CD4-positive, alpha-beta T cell treated with Interleukin-1 beta for 1 hour (primary cell): ENCODE results near the gene APCDD1.
A peak's percentile ranks its signal among the peaks of the same experiment; 100 is the strongest.
"Not testable (repeated sequence)": the region's sequence is repeated elsewhere in the genome, so short reads cannot be mapped to it uniquely, and the experiment has no call there.

Experiments
- DNase-seq, 2 donors: peaks; one replicate each; pipeline ENCODE4 v3.0.0-alpha.2; 2020 to 2022

APCDD1 gene

DNA sequence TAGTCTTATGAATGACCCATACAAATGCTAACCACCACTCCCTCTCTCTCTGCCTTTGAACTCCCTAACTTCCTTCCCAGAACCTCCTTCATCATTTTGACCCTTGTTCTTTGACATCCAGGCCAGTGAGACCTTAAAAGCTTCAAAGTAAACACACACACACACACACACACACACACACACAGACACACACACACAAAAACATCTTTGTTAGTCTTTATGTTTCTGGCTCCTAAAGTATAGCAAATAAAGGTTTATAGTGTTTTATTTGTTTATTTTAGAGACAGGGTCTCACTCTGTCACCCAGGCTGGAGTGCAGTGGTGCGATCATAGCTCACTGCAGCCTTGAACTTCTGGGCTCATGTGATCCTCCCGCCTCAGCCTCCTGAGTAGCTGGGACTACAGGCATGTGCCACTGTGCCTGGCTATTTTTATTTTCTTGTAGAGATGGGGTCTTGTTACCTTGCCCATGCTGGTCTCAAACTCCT is 9.8 kb downstream of the APCDD1 start:
- not testable (repeated sequence) for DNase-seq

- no peak for DNase-seq
These were observed 10.9 kb downstream of the APCDD1 start for GRCh38 chr18:10465174-10465939.

DNA sequence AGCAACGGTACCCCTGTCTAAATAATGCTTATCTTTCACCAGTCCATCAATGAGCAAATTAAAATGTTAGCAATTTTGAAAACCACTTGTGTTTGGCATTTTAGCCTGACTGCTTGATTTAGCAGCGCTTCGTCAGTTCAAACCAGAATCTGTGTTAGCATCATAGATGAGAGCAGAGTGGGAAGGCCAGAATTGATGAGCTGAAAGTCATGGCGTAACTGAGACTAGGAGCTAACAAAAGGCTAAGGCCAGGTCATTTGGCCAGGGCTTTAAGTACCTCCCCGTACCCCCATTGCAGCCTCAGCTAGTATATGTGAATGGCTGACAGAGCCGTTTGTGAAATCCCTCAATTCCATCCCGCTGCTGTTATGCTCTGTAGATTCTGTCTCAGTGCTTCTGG is 16.0 kb downstream of the APCDD1 start:
- no peak for DNase-seq

- DNase-seq: no peak
These were observed 17.1 kb downstream of the APCDD1 start for GRCh38 chr18:10471574-10471973.

- DNase-seq: no peak
These were observed 18.7 kb downstream of the APCDD1 start for GRCh38 chr18:10473132-10473531.

DNA sequence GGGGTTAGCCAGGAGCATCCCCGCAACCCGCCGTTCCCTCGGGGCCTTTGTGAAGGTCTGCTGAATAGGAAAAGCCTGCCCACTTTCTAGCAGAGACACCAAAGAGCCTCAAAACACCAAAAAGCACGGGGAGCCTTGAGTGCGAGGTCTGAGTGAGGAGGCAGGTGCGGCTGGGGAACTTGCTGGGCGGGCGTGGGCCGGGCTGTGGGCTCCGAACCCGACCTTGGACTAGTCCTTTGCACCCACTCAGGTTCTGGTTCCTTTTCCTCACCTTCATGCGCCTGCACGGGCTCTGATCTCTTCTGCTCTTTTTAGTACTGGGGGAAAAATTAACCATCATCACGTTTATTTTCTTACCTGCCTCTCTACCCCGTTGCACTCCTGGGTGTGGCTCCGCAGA is 19.9 kb downstream of the APCDD1 start:
- DNase-seq: no peak

DNA sequence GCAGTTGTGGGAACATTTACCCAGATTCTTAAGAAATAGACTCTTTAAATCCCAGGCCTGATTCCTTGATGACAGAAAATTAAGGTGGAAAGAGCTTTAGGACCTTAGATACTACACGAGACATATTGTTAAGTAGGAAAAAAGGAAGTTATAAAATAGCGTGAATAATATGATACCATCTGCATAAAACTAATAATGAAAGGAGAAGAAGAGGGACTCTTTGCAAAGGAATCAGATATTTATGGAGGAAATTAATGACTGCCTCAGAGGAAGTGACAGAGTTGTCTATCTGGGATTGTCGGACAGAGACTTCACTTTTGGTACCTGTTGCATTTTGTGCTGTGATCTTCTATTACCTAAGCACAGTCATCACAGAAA is 20.8 kb downstream of the APCDD1 start:
- DNase-seq: no peak

- DNase-seq: no peak
These were observed 21.3 kb downstream of the APCDD1 start for GRCh38 chr18:10475654-10476291.

DNA sequence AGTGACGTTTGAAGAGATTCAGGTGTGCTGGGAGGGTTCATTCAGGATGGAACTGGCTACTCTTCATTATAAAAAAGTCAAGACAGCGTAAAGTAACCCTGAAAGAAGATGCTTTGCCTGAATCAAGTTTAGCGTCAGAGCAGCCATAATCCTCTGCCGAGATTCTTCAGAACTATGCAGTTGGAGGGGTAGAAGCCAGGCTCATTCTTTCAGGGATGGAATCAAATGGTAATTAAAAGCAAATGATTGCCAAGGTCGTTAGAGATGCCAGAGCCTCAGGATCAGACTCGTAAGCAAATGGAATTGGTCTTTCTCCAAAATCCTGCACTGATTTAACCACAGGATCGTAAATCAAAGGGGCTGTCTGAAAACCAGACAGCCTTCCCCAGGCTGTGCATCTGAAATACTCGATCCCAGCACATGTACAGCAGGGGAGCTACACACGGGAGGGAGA is 21.9 kb downstream of the APCDD1 start:
- no peak for DNase-seq

GRCh38 chr18:10477121-10477862 is 22.9 kb downstream of the APCDD1 start:
- DNase-seq: no peak

GRCh38 chr18:10477863-10478260 is 23.4 kb downstream of the APCDD1 start:
- no peak for DNase-seq

DNA sequence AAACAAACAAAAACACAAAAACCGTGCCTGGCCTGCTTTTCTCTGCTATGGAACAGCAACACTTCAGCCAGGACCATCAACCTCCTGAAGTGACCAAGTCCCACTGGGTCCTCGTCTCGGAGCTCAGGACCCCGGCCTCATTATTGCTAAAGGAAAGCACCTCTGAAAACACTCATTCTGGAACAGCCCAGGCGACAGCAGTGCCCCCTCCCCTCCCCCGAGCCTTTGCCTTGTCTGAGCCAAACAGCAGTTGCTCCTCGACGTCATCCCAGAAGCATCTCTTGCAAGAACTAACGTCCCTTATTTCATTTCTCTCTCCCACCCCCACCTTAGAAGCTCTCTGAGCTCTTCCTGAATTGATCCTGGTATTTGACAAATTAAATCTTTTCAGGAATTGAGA is 27.4 kb downstream of the APCDD1 start:
- DNase-seq: no peak

GRCh38 chr18:10482363-10482984 is 28.0 kb downstream of the APCDD1 start:
- DNase-seq: no peak

GRCh38 chr18:10482985-10483949 is 28.8 kb downstream of the APCDD1 start:
- DNase-seq: peak in 1 of 2 donors; percentile 32

DNA sequence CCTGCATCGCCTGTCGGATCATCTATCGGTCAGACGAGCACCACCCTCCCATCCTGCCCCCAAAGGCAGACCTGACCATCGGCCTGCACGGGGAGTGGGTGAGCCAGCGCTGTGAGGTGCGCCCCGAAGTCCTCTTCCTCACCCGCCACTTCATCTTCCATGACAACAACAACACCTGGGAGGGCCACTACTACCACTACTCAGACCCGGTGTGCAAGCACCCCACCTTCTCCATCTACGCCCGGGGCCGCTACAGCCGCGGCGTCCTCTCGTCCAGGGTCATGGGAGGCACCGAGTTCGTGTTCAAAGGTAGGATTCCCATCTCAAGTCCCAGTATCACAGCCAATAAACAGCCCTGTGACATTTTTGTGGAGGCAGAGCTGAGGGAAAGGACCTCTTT is 31.0 kb downstream of the APCDD1 start:
- DNase-seq: no peak

GRCh38 chr18:10486362-10486761 is 31.9 kb downstream of the APCDD1 start:
- no peak for DNase-seq

DNA sequence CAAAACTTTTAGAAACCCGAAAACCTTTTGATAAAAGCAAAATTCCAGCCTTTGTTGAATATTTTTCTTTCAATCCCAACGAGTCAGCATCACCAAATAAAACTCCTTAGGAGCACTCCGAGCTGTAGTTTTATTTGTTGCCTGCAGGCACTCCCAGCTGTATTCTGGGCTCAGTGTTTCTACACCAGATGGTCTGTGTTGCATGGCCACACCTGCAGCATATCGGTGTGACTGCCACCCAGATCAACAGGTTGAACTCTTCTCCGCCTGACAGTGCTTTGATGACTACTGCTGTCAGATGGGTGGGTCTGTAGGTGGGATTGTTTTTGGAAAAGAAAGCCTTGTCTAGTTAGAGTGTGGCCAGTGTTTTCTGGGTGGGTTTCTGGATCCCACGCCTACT is 32.7 kb downstream of the APCDD1 start:
- DNase-seq: no peak

DNA sequence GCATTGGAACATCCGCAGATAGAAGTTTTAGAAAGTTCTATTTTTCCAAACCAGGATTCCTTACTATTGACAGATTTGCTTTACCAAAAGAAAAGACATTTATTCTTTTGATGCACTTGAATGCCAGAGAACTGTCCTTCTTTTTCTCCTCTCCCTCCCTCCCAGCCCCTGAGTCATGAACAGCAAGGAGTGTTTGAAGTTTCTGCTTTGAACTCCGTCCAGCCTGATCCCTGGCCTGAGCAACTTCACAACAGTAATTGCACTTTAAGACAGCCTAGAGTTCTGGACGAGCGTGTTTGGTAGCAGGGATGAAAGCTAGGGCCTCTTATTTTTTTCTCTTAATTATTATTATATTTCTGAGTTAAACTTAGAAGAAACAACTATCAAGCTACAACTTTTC is 33.6 kb downstream of the APCDD1 start:
- no peak for DNase-seq

DNA sequence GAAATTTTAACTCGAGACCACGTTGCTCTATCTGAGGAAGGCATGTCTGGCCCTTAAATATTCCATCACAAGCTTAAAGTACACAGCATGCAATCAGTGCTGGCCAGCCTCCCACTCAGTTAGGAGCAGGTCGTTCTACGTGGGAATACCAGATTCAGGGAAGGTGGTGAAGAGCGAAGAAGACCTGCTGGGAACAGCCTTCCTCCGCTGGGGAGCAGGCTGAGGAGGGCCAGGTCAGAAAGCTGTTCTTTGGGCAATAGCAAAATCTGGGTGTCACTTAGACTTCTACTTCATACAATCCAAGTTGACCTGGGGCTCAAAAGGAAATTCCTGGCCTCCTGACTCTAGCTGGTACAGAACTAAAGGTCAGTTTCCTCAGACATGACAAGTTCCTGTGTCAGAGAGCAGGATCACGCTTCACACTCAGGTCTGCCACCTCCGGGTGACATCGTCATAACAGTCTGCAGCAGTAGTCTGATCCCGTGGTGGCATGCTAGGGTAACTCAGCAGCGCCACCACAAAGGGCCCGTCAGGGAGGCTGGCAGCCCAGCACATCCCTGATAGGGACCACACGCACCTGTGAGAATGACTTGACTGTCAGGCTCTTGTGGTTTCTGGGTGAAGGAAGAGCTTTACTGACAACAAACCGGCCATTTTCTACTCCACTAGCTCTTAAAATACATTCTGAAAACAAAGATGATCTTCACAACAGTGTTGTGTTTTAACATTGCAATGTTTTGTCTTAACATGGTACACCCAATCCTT is 36.1 kb downstream of the APCDD1 start:
- peak; percentile 49 to 77 for DNase-seq

DNA sequence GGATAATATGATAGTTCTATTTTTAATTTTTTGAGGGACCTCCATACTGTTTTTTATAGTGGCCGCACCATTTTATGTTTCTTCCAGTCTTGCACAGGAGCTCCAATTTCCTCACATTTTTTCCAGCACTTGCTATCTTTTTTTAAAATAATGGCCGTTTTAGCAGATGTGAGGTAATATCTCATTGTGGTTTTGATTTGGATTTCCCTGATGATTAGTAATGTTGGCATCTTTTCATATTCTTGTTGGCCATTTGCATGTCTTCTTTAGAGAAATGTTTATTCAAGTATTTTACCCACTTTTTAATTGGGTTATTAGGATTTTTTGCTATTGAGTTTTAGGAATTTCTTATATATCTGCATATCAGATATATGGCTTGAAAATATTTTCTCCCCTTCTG is 41.5 kb downstream of the APCDD1 start:
- no peak for DNase-seq

GRCh38 chr18:10497206-10497749 is 42.8 kb downstream of the APCDD1 start:
- DNase-seq: no peak
